GM12891 (cell line): ENCODE results near the gene TMEM144.

Experiments
- POLR2A ChIP-seq: IDR thresholded peaks from 2 replicates; pipeline ENCODE4 v1.6.1; 2011; ENCODE audit warnings: low read depth, low read length, control low read depth
- SPI1 ChIP-seq: IDR thresholded peaks from 2 replicates; pipeline ENCODE4 v1.6.1; 2011; ENCODE audit warnings: low read depth, low read length, control low read depth
- TAF1 ChIP-seq: IDR thresholded peaks from 2 replicates; pipeline ENCODE4 v1.6.1; 2011; ENCODE audit warnings: low read depth, low read length, control low read depth

- TF ChIP-seq TAF1 (no peak), SPI1 (no peak), POLR2A (no peak)
Measured at GRCh38 chr4:158290912-158291311, 80.6 kb downstream of the TMEM144 start.
